ENCODE measurements around the gene NOC3L. TPM values are rescaled to one million over a fixed set of nuclear protein-coding genes. Genes with fewer than 3 reads are reported as not detected.
A peak's percentile ranks its signal among the peaks of the same experiment; 100 is the strongest.
"Not testable (repeated sequence)": the region's sequence is repeated elsewhere in the genome, so short reads cannot be mapped to it uniquely, and the experiment has no call there.

The NOC3L gene
- total RNA-seq (2014; rRNA removed; shearing (Covaris generic)) = 35.6 and 48.3 TPM in 2 replicates

GRCh38 chr10:94362360-94363250 lies at the start of gene NOC3L:
Gene NOC3L (minus strand): TSS chr10:94362939. CDS start chr10:94362838, 101 bp downstream.
- peak; percentile 92 to 98 for DNase-seq (ENCODE audit: low read depth in 1 of 2, low spot score in 2 of 2)
- Histone ChIP-seq H3K36me3 (peaks cover 26% of the 10 kb centered on the region), H3K4me3 (peak within 1 kb of the TSS; percentile 58), H3K27me3 (replicated peaks) (no peaks in the 10 kb centered on the region), H3K4me1 (replicated peaks) (peaks cover 29% of the 10 kb centered on the region), H3K27ac (peak within 1 kb of the TSS; percentile 54), H3K9me3 (replicated peaks) (peaks cover 2% of the 10 kb centered on the region; the same call in 1 of the 2 replicates)

GRCh38 chr10:94412449-94412848 lies 49.7 kb upstream of the NOC3L start:
- no peaks in the 10 kb centered on the region for H3K36me3 ChIP-seq
- H3K4me1 ChIP-seq (replicated peaks) = peaks cover 14% of the 10 kb centered on the region
- no peak for DNase-seq (ENCODE audit: low read depth in 1 of 2, low spot score in 2 of 2)
- H3K27ac ChIP-seq = no peak overlapping the region
- no peaks in the 10 kb centered on the region for H3K9me3 ChIP-seq (replicated peaks)
- H3K27me3 ChIP-seq (replicated peaks) = no peaks in the 10 kb centered on the region
- no peak overlapping the region for H3K4me3 ChIP-seq

GRCh38 chr10:94411304-94411703 lies 48.6 kb upstream of the NOC3L start:
- DNase-seq (ENCODE audit: low read depth in 1 of 2, low spot score in 2 of 2) = no peak

GRCh38 chr10:94409021-94409657 lies 46.4 kb upstream of the NOC3L start:
- DNase-seq (ENCODE audit: low read depth in 1 of 2, low spot score in 2 of 2) = no peak
- no peak overlapping the region for H3K27ac ChIP-seq

More at GRCh38 chr10:94411304-94411703, 48.6 kb upstream of the NOC3L start:
- Histone ChIP-seq H3K27me3 (replicated peaks) (no peaks in the 10 kb centered on the region), H3K27ac (no peak overlapping the region), H3K36me3 (no peaks in the 10 kb centered on the region), H3K9me3 (replicated peaks) (no peaks in the 10 kb centered on the region), H3K4me3 (no peak overlapping the region), H3K4me1 (replicated peaks) (peaks cover 10% of the 10 kb centered on the region)

GRCh38 chr10:94407668-94408067 lies 44.9 kb upstream of the NOC3L start:
- Histone ChIP-seq H3K9me3 (replicated peaks) (no peaks in the 10 kb centered on the region), H3K4me1 (replicated peaks) (peaks cover 14% of the 10 kb centered on the region), H3K4me3 (no peak overlapping the region), H3K27ac (no peak overlapping the region), H3K36me3 (peaks cover 4% of the 10 kb centered on the region), H3K27me3 (replicated peaks) (no peaks in the 10 kb centered on the region)
- peak in 1 of 2 experiments; percentile 34 for DNase-seq (ENCODE audit: low read depth in 1 of 2, low spot score in 2 of 2)

More at GRCh38 chr10:94409021-94409657, 46.4 kb upstream of the NOC3L start:
- Histone ChIP-seq H3K27me3 (replicated peaks) (no peaks in the 10 kb centered on the region), H3K36me3 (no peaks in the 10 kb centered on the region), H3K4me3 (no peak overlapping the region), H3K4me1 (replicated peaks) (peaks cover 13% of the 10 kb centered on the region), H3K9me3 (replicated peaks) (no peaks in the 10 kb centered on the region)

GRCh38 chr10:94405406-94405805 lies 42.7 kb upstream of the NOC3L start:
- DNase-seq (ENCODE audit: low read depth in 1 of 2, low spot score in 2 of 2) = no peak
- H3K4me3 ChIP-seq = no peak overlapping the region

GRCh38 chr10:94403380-94404213 lies 40.9 kb upstream of the NOC3L start:
- DNase-seq (ENCODE audit: low read depth in 1 of 2, low spot score in 2 of 2) = peak; percentile 61 to 72
- Histone ChIP-seq H3K9me3 (replicated peaks) (no peaks in the 10 kb centered on the region), H3K4me1 (replicated peaks) (peaks cover 9% of the 10 kb centered on the region), H3K27me3 (replicated peaks) (no peaks in the 10 kb centered on the region), H3K27ac (peak overlapping the region; percentile 69), H3K36me3 (peaks cover 7% of the 10 kb centered on the region), H3K4me3 (peak overlapping the region; percentile 89)

More at GRCh38 chr10:94405406-94405805, 42.7 kb upstream of the NOC3L start:
- no peaks in the 10 kb centered on the region for H3K27me3 ChIP-seq (replicated peaks)
- no peaks in the 10 kb centered on the region for H3K9me3 ChIP-seq (replicated peaks)
- peaks cover 12% of the 10 kb centered on the region for H3K4me1 ChIP-seq (replicated peaks)
- H3K36me3 ChIP-seq = peaks cover 7% of the 10 kb centered on the region
- H3K27ac ChIP-seq = no peak overlapping the region

GRCh38 chr10:94402843-94403379 lies 40.2 kb upstream of the NOC3L start:
- peak overlapping the region; percentile 69 for H3K27ac ChIP-seq
- no peaks in the 10 kb centered on the region for H3K27me3 ChIP-seq (replicated peaks)
- peaks cover 16% of the 10 kb centered on the region for H3K4me1 ChIP-seq (replicated peaks)
- peak overlapping the region; percentile 89 for H3K4me3 ChIP-seq
- no peaks in the 10 kb centered on the region for H3K9me3 ChIP-seq (replicated peaks)
- DNase-seq (ENCODE audit: low read depth in 1 of 2, low spot score in 2 of 2) = peak in 1 of 2 experiments; percentile 49
- peaks cover 7% of the 10 kb centered on the region for H3K36me3 ChIP-seq

GRCh38 chr10:94402204-94402842 lies 39.6 kb upstream of the NOC3L start, which contains the start of gene TBC1D12:
Gene TBC1D12 (plus strand): TSS chr10:94402541. CDS start chr10:94402614, 73 bp downstream.
- Histone ChIP-seq H3K4me3 (peak within 1 kb of the TSS; percentile 89), H3K9me3 (replicated peaks) (no peaks in the 10 kb centered on the region), H3K27me3 (replicated peaks) (no peaks in the 10 kb centered on the region), H3K36me3 (peaks cover 7% of the 10 kb centered on the region), H3K4me1 (replicated peaks) (peaks cover 20% of the 10 kb centered on the region), H3K27ac (peak within 1 kb of the TSS; percentile 69)
- peak; percentile 93 to 97 for DNase-seq (ENCODE audit: low read depth in 1 of 2, low spot score in 2 of 2)

- Histone ChIP-seq H3K36me3 (peaks cover 7% of the 10 kb centered on the region), H3K4me1 (replicated peaks) (peaks cover 18% of the 10 kb centered on the region), H3K9me3 (replicated peaks) (no peaks in the 10 kb centered on the region), H3K27me3 (replicated peaks) (no peaks in the 10 kb centered on the region), H3K4me3 (no peak overlapping the region), H3K27ac (no peak overlapping the region; the same call in 1 of the 2 replicates)
- DNase-seq (ENCODE audit: low read depth in 1 of 2, low spot score in 2 of 2) = no peak
These were observed 36.0 kb upstream of the NOC3L start for GRCh38 chr10:94398762-94399161.

- peaks cover 18% of the 10 kb centered on the region for H3K4me1 ChIP-seq (replicated peaks)
- H3K27ac ChIP-seq = peak overlapping the region; percentile 74
- no peaks in the 10 kb centered on the region for H3K9me3 ChIP-seq (replicated peaks)
- H3K36me3 ChIP-seq = peaks cover 4% of the 10 kb centered on the region
- peak; percentile 58 to 80 for DNase-seq (ENCODE audit: low read depth in 1 of 2, low spot score in 2 of 2)
- H3K4me3 ChIP-seq = no peak overlapping the region
- H3K27me3 ChIP-seq (replicated peaks) = no peaks in the 10 kb centered on the region
These were observed 35.0 kb upstream of the NOC3L start for GRCh38 chr10:94397549-94398370.

- not testable (repeated sequence) for DNase-seq (ENCODE audit: low read depth in 1 of 2, low spot score in 2 of 2); H3K27ac ChIP-seq; H3K9me3 ChIP-seq (replicated peaks); H3K4me1 ChIP-seq (replicated peaks); H3K4me3 ChIP-seq; H3K36me3 ChIP-seq; H3K27me3 ChIP-seq (replicated peaks)
These were observed 29.4 kb upstream of the NOC3L start for GRCh38 chr10:94392117-94392516.

Measured in SJSA1 (cell line).